NCI-H524 (cell line): ENCODE results near the gene MYL7.

Source experiments
- DNase-seq, 2 experiments: peaks; one replicate each; lab custom pipeline; 2025; lab: John Stamatoyannopoulos, UW

The MYL7 gene

GRCh38 chr7:44100458-44101302, 40.5 kb downstream of the MYL7 start:
- DNase-seq, result no peak

GRCh38 chr7:44099669-44100068, 41.5 kb downstream of the MYL7 start:
- DNase-seq, result no peak

GRCh38 chr7:44098092-44099068, 42.8 kb downstream of the MYL7 start:
- DNase-seq, result no peak

DNA sequence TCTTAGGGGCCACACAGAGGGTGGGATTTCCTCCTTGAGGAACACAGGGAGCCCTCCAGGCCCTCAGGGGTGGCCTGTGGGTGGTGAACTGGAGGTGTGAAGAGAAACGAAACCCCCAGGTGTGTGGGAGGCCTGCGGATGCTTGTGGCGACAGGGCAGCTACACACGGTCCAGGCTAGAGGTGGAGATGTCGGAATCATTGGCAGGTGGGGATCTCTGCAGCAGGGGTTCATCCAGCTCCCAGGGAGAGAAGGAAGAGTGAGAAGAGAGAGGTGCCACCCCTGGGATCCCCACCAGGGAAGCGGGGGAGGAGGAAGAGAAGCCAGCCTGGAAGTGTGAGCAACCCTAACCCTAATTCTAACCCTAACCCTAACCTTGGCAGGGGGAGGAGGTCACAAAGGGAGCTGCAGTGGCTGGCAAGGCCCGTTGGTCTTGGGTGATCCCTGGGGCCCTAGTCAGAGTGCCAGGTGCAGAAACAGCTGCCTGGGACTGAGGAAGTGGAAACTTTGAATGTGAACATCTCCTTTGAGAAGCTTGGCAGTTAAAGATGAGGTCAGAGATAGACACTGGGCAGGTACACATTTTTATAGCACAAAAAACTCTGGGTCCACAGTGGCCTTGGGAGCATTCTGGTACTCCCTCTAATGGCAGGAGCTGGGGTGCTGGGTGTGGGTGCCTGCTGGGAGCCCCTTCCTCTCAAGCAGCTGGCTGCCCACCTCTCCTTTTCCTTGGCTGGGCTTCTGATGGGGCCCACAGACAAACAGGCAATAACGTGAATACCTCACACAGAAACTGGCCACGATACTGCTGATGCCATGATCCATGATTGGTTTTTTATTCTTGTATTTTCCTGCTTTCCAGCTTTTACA, 43.8 kb downstream of the MYL7 start:
- DNase-seq, result no peak

GRCh38 chr7:44096326-44096881, 44.7 kb downstream of the MYL7 start:
- DNase-seq, result no peak

DNA sequence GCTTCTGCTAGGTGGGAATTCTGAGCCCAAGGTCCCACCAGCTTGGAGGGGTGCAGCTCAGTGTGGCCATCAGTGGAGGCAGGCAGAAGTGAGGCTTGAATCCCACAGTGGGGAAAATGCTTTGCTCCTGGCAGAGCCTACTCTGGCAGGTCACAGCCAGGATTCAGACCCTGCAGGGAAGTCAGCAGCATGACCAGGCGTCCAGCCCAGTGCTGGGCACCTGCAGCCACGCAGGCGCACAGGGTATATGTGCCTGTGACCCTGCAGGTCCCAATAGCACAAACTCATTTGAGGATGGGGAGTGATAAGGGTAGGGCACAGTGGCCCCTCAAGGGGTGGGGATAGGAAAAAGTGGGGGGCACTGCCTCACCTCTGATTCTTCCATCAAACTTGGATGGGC, 45.4 kb downstream of the MYL7 start:
- DNase-seq, result no peak

GRCh38 chr7:44094883-44095592, 46.1 kb downstream of the MYL7 start:
- no peak for DNase-seq

- no peak for DNase-seq
Observed at GRCh38 chr7:44094365-44094764, 46.8 kb downstream of the MYL7 start.

DNA sequence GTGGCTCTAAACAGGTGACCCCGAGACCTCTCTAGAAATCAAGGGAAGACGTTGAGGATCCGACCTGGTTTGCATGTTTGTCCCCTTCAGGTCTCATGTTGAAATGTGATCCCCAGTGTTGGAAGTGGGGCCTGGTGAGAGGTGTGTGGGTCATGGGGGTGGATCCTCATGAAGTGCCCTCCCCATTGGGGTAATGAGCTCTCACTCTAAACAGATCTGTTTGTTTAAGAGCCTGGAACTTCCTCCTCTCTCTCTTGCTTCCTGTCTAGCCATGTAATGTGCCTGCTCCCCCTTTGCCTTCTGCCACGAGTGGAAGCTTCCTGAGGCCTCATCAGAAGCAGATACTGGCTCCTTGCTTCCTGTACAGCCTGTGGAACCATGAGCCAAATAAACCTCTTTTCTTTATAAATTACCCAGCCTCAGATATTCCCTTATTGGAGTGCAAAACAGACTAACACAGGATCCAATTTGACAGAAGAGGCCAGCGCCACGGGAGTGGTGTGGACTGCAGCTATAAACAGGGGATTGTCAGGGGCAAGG, 48.0 kb downstream of the MYL7 start:
- no peak for DNase-seq
